NK-92 (cell line): ENCODE data around the gene MERTK.
"Not testable (repeated sequence)": the region's sequence is repeated elsewhere in the genome, so short reads cannot be mapped to it uniquely, and the experiment has no call there.

ENCODE experiments used
- DNase-seq: peaks from one replicate; lab custom pipeline; 2025; ENCODE audit not compliant: unreplicated experiment; lab: John Stamatoyannopoulos, UW

MERTK gene

DNA sequence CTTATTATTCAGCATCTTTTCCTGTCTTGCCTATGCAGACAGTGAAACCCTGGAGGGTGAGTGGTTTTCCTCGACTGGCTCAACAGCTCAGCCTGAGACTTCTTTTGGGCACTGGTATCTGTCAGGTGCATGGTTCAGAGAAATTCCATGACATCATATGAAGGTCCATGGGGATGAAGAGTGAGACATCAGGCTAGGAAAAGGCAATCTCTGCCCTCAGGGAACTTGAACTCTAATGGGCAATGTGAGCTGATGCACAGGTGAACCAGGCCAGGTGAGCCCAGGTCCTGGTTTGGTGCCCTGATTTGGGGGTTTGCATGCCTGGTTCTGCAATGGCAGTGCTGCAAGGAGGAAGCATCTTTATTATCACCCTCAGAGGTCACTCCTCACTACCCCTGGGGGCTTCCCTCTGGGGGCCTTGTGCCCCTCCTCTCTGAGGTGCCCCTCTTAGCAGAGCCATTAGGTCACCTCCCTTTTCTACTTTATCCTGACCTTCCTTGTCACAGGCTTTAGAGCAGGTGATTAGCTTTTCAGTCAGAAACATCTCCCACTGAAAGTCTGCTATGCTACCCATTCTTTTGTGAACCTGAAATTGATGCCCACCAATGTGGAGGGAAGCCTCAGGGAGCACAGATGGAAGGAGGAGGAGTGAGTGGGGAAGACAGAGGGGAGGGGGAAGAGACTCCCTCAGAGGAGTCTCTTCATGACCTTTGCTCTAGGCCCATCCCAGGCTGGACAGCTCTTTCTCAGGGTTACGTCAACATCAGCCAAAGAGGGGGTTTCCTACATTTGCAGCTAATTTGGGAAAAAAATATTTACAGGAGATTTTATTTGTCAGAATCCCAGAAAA is 47.3 kb downstream of the MERTK start:
- no peak for DNase-seq

DNA sequence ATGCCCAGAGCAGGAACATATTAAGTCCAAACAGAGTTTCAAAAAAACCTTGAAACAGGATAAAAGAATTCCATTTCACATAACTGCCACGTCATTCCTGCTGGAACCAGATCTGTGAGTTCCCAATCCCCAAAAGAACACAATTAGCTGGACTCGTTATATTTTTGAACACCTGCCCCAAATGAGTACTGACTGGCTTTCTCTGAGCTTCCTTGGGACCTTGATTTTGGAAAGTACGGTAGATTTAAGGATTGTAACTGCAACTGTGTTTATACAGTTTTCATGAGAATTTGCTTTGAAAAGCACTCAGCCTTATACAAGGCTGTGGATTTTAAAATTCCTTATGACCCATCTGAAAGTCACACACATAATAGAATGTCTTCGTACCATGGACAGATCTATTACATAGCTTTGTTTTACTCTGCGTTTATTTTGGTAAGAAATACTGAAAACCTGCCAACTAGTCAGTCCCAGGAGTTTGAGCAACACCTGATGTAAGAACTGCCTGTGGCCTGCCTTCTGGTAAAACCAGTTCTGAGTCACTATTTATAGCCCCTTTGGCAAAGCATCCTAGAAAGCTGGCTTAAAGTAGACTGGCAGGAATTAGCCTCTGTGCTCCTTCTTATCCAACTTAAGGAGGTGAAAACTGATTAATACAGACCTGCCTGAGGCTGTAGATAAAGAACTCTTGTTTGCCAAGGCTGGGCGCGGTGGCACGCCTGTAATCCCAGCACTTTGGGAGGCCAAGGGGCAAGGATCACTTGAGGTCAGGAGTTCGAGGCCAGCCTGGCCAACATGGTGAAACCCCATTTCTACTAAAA is 48.1 kb downstream of the MERTK start:
- DNase-seq = no peak

DNA sequence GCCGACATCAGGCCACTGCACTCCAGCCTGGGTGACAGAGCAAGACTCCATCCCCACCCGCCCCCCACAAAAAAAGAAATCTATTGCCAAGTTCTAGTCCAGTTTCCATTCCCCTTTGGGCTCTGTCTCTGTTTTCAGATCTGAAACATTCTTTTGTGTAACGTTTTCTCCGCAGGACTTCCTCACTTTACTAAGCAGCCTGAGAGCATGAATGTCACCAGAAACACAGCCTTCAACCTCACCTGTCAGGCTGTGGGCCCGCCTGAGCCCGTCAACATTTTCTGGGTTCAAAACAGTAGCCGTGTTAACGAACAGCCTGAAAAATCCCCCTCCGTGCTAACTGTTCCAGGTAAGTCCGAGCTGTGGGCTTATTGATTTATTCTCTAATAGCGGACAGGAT is 48.8 kb downstream of the MERTK start:
- no peak for DNase-seq

DNA sequence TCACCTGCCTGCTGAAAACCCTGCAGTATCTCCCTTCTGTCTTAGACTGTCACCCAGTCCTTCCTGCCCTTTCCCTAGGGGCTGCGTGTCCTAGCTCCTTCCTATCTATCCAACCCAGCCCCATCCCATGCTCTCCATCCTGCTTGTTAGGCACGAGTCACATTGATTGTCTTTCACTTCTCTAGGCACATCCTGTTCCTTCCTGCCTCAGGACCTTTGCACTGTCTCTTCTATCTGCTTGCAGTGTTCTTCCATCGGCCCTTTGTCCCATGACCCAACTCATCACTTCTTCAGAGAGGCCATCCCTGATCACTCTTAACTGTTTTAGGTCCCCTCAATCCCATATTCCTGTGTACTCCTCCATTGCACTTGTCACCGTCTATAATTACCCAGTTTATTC is 50.4 kb downstream of the MERTK start:
- no peak for DNase-seq

DNA sequence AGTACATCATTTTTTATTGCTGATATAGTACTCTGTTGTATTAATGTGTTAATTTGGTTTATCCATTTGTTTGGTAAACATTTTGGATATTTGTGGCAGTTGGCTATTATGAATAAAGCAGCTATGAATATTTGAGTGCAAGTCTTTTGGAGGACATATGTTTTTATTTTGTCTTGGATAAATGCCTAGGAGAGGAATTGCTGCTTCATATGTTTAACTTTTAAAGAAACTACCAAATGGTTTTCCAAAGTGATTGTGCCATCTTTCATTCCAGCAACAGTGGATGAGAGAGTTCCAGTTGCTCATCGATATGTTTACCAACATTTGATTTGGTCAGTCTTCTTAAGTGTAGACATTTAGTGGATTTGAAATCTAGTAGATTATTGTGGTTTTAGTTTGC is 51.8 kb downstream of the MERTK start:
- DNase-seq = no peak

DNA sequence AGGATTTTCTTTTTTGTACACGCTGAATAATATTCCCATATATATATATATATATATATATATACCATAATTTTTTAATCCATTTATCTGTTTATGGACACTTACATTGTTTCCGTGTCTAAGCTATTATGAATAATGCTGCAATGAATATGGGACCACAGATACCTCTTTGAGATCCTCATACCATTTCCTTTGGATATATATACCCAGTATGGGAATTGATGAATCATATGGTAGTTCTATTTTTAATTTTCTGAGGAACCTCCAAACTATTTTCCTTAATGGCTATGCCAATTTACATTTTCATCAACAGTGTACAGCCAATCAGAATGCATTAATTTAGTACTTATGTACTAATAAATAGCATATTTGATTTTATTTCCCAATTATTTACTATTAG is 53.1 kb downstream of the MERTK start:
- DNase-seq = no peak

DNA sequence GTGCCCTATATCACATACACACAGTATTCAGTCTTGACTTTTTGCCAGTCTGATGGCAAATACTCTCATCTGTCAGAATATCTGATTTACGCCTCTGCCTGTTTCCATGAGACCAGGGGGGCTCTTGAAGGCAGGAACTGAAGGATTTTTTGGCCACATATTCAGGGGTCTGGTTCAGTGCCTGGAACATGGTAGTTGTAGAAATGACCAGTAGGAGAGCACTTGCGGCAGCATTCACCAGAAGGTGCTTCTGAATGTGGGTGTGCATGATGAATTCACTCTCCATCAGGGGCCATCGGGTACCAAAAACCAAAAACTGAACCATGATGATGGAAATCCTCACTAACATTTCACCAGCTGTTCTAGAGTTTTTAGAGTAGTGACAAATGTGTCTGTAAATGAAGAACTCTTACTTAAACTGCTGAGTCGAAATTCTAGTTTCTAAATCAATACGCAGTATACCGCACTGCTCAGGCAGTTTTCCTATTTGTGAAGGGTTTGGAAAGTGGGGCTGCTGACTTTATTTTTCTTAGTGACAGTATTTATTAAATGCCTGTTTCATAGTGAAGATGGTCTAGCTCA is 54.6 kb downstream of the MERTK start:
- DNase-seq = no peak

DNA sequence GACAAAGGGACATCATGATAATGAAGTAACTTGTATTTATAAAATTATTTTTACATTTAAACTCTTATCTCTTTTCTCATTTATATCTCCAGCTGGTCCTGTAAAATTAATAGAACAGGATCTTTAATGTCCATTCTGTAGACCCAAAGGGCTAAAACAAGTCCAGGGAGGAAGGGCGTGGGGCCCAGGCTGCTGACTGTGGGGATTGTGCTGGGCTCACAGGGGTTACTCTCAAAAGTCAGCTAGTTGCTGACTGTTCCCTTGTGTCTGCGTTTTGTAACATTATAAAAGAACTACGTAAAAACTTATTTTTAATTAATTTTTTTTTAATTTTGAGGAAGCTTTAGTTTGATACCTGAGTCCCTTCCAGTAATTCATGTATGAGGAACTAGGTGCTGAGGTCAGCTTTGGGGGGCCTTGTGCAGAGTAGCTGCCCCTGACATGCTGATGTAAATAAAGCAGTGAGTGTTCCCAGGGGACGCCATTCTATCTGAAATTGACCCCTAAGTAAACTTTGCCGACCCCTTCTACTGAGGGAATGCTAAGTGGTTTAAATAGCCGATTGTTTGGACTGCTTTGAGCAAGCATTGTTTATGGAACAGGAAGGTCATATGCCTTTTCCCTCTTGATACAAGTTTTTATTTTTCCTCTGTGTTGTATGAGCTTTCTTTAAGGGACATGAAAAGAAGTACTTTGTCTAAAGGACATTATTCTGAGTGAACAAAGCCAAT is 56.4 kb downstream of the MERTK start:
- no peak for DNase-seq

DNA sequence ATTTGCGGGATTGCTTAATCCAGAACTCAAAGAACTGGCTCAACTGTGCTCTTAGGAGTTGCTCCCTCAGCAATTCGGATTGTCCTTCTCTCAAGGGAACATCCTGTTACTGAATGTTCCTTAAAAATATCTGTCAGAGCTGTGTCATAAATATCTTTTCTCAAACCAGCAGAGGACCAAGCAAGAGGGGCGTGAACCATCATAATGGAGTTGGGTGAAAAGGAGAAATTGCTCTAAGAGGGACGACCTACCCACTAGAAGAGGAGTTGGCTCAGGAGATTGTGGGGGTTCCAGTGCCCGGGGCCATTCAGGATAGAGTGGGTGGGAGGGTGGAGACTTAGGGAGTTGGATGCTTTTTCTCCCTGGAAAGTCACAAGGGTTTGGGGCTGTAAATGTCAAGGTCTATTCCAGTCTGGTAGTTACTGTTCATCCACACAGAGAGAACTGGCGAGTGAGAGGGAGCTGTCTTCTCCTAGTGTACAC is 59.5 kb downstream of the MERTK start:
- no peak for DNase-seq

DNA sequence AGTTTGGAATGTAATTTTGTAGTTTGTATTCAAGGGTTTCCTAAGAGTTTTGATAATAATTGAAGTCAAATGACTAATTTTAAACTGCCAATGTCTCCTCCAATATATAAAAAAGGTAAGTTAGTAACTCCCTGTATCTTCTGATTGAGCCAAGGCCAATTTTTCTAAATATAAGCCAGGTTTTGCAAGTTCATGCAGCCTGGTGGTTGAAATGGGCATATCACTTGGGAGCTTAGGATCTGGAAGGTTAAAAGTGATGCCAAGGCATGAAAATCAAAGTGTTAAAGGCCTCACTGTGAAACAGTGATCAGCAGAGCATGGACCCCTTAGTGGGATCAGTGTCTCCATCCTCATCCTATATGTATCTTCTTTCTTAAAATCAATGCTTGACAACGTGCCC is 60.5 kb downstream of the MERTK start:
- DNase-seq = no peak

DNA sequence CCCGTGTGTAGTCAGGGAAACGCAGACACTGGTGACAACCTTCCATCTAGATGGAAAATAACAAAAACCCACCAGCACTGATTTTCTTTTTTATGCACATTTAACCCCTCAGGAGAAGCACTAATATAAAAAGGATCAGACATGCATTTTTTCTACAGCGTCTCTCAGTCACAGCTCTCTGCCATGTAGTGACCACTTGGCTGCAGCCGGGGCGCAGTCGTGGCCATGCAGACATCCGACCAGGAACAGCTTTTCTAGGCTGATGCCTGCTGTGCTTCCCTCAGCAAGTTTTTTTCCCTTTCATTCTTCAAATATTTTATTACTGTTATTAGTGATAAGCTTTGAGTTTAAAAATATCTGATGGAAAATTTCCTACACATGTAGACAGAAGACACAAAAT is 63.3 kb downstream of the MERTK start:
- DNase-seq = no peak

DNA sequence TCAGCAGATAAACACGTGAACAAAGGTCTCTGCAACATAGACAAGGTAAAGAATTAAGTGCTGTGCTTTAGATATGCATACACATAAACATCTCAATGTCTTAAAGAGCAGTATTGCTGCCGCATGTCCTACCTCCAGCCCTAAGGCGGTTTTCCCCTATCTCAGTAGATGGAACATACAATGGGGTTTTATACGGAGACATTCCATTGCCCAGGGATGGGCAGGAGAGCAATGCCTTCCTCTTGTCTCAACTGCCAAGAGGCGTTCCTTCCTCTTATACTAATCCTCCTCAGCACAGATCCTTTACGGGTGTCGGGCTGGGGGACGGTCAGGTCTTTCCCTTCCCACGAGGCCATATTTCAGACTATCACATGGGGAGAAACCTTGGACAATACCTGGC is 64.7 kb downstream of the MERTK start:
- not testable (repeated sequence) for DNase-seq

DNA sequence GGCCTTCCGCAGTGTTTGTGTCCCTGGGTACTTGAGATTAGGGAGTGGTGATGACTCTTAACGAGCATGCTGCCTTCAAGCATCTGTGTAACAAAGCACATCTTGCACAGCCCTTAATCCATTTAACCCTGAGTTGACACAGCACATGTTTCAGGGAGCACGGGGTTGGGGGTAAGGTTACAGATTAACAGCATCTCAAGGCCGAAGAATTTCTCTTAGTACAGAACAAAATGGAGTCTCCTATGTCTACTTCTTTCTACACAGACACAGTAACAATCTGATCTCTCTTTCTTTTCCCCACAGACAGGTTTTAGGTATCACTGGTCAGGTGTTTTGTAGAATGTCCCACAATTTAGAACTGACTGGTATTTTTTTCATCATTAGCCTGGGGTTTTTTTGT is 65.1 kb downstream of the MERTK start:
- DNase-seq = not testable (repeated sequence)

DNA sequence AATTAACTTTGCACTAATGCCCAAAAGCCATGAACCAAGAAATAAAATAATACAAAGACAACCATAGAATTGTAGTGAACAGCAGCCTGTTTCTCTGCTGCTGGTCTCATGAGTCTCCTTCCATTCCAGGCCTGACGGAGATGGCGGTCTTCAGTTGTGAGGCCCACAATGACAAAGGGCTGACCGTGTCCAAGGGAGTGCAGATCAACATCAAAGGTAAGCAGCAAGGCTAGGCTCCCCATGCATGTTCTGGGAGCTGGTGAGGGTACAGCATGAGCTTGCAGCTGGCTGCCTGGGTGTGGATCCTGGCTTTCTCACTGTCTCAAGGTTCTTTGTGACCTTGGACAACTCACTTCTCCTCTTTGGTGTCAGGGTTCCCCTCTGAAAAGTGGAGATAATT is 66.7 kb downstream of the MERTK start:
- DNase-seq = no peak

DNA sequence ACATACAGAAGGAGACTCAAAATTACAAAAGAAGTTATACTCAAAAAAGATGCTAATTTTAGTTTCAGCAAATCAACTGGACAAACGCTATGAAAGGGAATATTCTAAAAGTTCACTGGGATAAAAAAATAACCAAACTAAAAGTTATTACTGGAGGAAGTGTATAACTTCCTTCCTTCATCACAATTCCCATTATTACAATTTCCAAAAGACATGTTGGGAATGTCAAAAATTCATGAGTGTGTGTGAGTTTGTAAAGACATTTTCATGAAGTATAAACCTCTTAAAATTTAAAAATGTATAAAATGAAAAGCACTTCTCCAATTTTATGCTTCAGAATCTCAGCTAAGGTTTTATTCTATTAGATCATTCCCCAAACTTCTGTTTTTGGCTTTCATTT is 67.8 kb downstream of the MERTK start:
- no peak for DNase-seq

DNA sequence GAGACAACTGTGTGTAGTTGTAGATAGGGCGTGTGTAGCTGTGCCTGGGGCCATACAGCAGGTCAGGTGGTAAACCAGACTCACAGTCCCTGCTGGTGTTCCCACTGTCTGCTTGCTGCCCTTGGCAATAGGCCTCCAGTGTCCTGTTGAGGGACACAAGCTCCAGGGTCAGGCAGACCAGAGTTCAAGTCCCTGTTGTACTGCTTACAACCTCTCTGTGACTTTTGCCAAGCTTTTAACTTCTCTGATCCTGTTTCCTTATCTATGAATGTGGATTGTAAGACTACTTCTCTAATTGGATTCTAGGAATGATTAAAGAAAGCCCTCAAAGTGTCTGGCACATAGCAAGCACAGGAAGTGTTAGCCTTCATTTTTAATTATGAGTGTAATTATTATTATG is 68.6 kb downstream of the MERTK start:
- DNase-seq = no peak

DNA sequence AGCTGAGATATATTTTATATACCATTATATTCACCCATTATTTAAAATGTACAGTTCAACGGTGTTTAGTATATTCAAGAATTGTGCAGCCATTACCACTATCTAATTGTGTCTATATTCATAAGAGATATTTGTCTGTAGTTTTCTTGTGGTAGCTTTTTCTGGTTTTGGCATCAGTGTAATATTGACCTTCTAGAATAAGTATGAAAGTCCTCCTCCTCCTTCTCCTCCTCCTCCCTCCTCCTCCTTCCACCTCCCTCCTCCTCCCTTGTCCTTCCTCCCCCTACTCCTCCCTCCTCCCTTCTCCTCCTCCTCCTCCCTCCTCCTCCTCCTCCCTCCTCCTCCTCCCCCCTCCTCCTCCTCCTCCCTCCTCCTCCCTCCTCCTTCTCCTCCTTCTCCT is 72.0 kb downstream of the MERTK start:
- DNase-seq = no peak

DNA sequence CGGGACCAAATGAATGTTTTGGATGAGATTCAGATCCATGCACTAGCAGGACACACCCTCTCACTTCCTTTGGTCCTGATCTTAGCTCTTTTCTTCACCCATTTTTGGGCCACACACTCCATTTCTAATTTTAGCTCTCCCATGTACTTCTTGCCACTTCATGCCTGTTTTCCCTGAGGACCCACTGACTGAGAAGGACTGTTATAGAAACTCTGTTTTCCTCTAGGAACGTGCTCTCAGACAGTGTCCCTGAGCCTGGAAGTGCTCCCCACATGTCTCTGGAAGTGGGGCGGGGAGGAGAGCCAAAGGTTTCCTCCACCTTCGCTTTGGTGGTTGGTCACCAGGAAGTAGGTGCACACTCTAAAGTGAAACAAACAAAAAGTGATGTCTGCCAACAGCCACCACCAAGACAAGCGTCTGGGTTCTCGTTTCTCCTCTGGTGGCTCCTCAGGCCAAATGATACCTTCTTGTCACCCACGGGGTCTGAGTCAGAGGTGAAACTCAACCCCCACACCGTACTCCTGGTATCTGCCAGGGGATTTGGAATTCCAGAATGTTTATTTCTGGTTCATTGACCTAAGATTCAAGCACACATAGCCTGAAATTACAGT is 74.7 kb downstream of the MERTK start:
- DNase-seq = no peak

DNA sequence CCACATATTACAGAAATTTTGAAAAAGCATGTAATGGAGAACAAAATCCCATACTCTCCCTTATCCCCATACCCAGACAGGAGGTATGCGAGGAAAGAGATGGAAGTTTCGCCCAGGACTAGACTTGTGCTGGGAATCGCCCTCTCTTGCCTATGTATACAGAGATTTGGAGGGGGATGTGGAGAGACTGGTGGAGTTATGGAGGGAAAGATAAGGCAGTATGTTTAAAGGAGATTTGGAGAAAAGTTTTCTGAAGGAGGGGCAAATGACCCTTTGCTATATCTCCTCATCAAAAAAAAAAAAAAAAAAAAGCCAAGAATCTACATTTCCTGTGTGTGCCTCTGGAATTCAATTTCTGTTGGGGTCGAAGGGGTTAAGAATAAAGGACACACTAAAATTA is 75.3 kb downstream of the MERTK start:
- DNase-seq = no peak

DNA sequence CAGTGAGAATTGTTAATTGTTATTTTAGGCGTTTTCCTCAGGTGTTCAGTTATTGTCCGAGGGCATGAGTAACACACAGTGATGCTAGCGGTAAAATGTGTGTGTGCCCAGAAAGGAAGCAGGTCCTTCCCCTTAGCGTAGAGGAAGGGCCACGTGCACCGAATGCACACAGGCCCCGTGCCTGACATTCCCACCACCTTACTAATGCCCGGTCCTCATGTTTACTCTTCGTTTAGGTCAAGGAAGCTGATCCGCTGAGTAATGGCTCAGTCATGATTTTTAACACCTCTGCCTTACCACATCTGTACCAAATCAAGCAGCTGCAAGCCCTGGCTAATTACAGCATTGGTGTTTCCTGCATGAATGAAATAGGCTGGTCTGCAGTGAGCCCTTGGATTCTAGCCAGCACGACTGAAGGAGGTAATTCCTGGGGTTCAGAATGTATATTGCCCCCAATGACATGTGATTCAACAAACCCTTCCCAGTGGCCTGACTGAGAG is 76.7 kb downstream of the MERTK start:
- no peak for DNase-seq

DNA sequence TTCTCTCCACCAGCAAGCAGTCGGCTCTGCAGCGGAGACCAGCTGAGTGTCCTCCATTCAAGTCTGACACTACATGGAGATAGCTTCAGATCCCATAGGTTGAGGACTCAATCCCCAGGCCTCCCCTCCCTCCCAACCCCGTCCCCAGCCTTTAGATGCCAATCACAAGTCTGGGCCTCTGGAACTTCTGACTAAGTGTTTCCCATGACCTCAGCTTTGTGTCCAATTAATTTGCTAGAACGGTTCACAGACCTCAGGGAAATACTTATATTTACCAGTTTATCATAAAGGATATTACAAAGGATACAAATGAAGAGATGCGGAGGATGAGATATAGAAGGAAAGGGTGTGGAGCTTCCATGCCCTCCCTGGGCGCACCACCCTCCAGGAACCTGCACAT is 77.4 kb downstream of the MERTK start:
- no peak for DNase-seq
